Natural killer cell (primary cell): Measurements from ENCODE around the gene ST3GAL4. TPM values are rescaled to one million over a fixed set of nuclear protein-coding genes. Genes with fewer than 3 reads are reported as not detected.

Experiments
- ATAC-seq, 3 donors: fragments of 150-1000 bp in 2 of 3; fragments of 200-7000 bp in 1 of 3; cut with Tn5 transposase; 1 replicate in 1 of 3; 2 replicates in 2 of 3; pipeline ENCODE4 v1.10.0; 2021; ENCODE audit warnings: mild to moderate bottlenecking in 2 of 3, moderate library complexity in 2 of 3
- DNase-seq, 2 donors: peaks; one replicate each; pipeline versions ENCODE4 v3.0.0 to v3.0.0-alpha.2; 2013 to 2021; ENCODE audit warnings: mixed read lengths in 1 of 2
- H3K27ac ChIP-seq: one replicate; pipeline ENCODE4 v1.5.1; 2013; ENCODE audit warnings: mild to moderate bottlenecking, low read length
- H3K27me3 ChIP-seq: one replicate; pipeline ENCODE4 v1.6.1; 2013; ENCODE audit warnings: low read length; ENCODE audit not compliant: control insufficient read depth, insufficient read depth
- H3K36me3 ChIP-seq: one replicate; pipeline ENCODE4 v1.6.1; 2013; ENCODE audit warnings: low read length; ENCODE audit not compliant: control insufficient read depth, insufficient read depth
- H3K4me1 ChIP-seq: one replicate; pipeline ENCODE4 v1.6.1; 2013; ENCODE audit warnings: low read length; ENCODE audit not compliant: control insufficient read depth, insufficient read depth
- H3K4me3 ChIP-seq: one replicate; pipeline ENCODE4 v1.5.1; 2013; ENCODE audit warnings: low read length
- H3K9me3 ChIP-seq: one replicate; pipeline ENCODE4 v1.6.1; 2013; ENCODE audit warnings: low read length; ENCODE audit not compliant: control insufficient read depth, insufficient read depth
- H3K27ac Mint-ChIP-seq, 2 donors: one replicate each; pipeline ENCODE4 v1.8.0; 2022; ENCODE audit warnings: mild to moderate bottlenecking in 2 of 2, mixed read lengths in 2 of 2, moderate library complexity in 1 of 2
- H3K27me3 Mint-ChIP-seq, 2 donors: one replicate each; pipeline ENCODE4 v1.8.0; 2022; ENCODE audit warnings: low read depth in 2 of 2, mixed read lengths in 2 of 2
- H3K36me3 Mint-ChIP-seq: one replicate; pipeline ENCODE4 v1.8.0; 2022; ENCODE audit warnings: mixed read lengths
- H3K4me1 Mint-ChIP-seq, 2 donors: one replicate each; pipeline ENCODE4 v1.8.0; 2022; ENCODE audit warnings: mixed read lengths in 2 of 2
- H3K4me3 Mint-ChIP-seq: one replicate; pipeline ENCODE4 v1.8.0; 2022; ENCODE audit warnings: mild to moderate bottlenecking, moderate library complexity, mixed read lengths
- H3K9me3 Mint-ChIP-seq, 2 donors: one replicate each; pipeline ENCODE4 v1.8.0; 2022; ENCODE audit warnings: mixed read lengths in 2 of 2
- CTCF ChIP-seq: fragments of 200-600 bp; IDR thresholded peaks from one replicate; pipeline ENCODE4 v1.8.0; 2022; ENCODE audit warnings: antibody characterized with exemption
- WGBS: methylation state at CpG from one replicate; pipeline ENCODE4 v1.1.7; 2013; ENCODE audit warnings: missing lambda C conversion rate; ENCODE audit not compliant: insufficient coverage; 5-methylcytosine and 5-hydroxymethylcytosine counted together
- intact Hi-C: fragments of 100-400 bp; cut with micrococcal nuclease; formaldehyde crosslinking; loops from one replicate; pipeline ENCODE4 v1.14.2; 2022
- total RNA-seq, 4 donors: library from RNA; stranded (reverse); fragments of 120-200 nt in 1 of 4; gene quantifications; one replicate each; pipeline versions ENCODE4 v1.2.3 to v1.2.4, GENCODE V29; 2013 to 2022

ST3GAL4 gene
- total RNA-seq, 3 donors from 2014 or later (not counting 1 experiment from before 2014, with no cell fraction given) = 43.3 to 57.6 (median 47.3) TPM

GRCh38 chr11:126387857-126388256 is 32.4 kb downstream of the ST3GAL4 start:
- Histone ChIP-seq H3K4me3 (no peak overlapping the region), H3K9me3 (no peaks in the 10 kb centered on the region), H3K27me3 (no peaks in the 10 kb centered on the region), H3K4me1 (peaks cover 37% of the 10 kb centered on the region), H3K36me3 (no peaks in the 10 kb centered on the region), H3K27ac (no peak overlapping the region)
- H3K27ac Mint-ChIP-seq = peak overlapping the region; percentile 76 to 92
- peaks cover 50 to 57% of the 10 kb centered on the region in 2 donors for H3K4me1 Mint-ChIP-seq
- H3K4me3 Mint-ChIP-seq = no peak overlapping the region
- H3K9me3 Mint-ChIP-seq = no peaks in the 10 kb centered on the region
- WGBS = 58% methylated on average over 4 of the region's 5 CpGs
- H3K36me3 Mint-ChIP-seq = no peaks in the 10 kb centered on the region
- no peaks in the 10 kb centered on the region for H3K27me3 Mint-ChIP-seq
- DNase-seq = no peak
- TF ChIP-seq CTCF = no peak
- intact Hi-C loops = no loop called here
- ATAC-seq = no peak

GRCh38 chr11:126390272-126390867 is 34.9 kb downstream of the ST3GAL4 start:
- intact Hi-C loops = no loop called here
- H3K4me1 Mint-ChIP-seq = peaks cover 58 to 59% of the 10 kb centered on the region in 2 donors
- peak in 1 of 3 donors; percentile 37 for ATAC-seq
- no peaks in the 10 kb centered on the region for H3K9me3 ChIP-seq
- peak overlapping the region; percentile 87 to 91 for H3K27ac Mint-ChIP-seq
- H3K36me3 Mint-ChIP-seq = no peaks in the 10 kb centered on the region
- H3K4me1 ChIP-seq = peaks cover 39% of the 10 kb centered on the region
- no peak overlapping the region for H3K4me3 ChIP-seq
- no peaks in the 10 kb centered on the region for H3K27me3 Mint-ChIP-seq
- TF ChIP-seq CTCF = no peak
- no peaks in the 10 kb centered on the region for H3K9me3 Mint-ChIP-seq
- 86% methylated on average over 4 of the region's 5 CpGs for WGBS
- no peak for DNase-seq
- no peak overlapping the region for H3K27ac ChIP-seq
- no peaks in the 10 kb centered on the region for H3K36me3 ChIP-seq
- H3K27me3 ChIP-seq = no peaks in the 10 kb centered on the region
- no peak overlapping the region for H3K4me3 Mint-ChIP-seq

- intact Hi-C loops = no loop called here
- H3K4me3 Mint-ChIP-seq = peak overlapping the region; percentile 29
- H3K27ac Mint-ChIP-seq = peak overlapping the region; percentile 87 to 91
- H3K9me3 Mint-ChIP-seq = no peaks in the 10 kb centered on the region
- Histone ChIP-seq H3K27me3 (no peaks in the 10 kb centered on the region), H3K9me3 (no peaks in the 10 kb centered on the region), H3K4me3 (no peak overlapping the region), H3K36me3 (no peaks in the 10 kb centered on the region), H3K27ac (no peak overlapping the region), H3K4me1 (peaks cover 31% of the 10 kb centered on the region)
- no peak for DNase-seq
- ATAC-seq = no peak
- H3K4me1 Mint-ChIP-seq = peaks cover 48 to 49% of the 10 kb centered on the region in 2 donors
- WGBS = 75% methylated on average over 6 of the region's 7 CpGs
- H3K27me3 Mint-ChIP-seq = no peaks in the 10 kb centered on the region
- H3K36me3 Mint-ChIP-seq = no peaks in the 10 kb centered on the region
- TF ChIP-seq CTCF = no peak
Observed at GRCh38 chr11:126391286-126391954, 35.9 kb downstream of the ST3GAL4 start.
